ENCODE data around the gene HACD1. TPM values are rescaled to one million over a fixed set of nuclear protein-coding genes. Genes with fewer than 3 reads are reported as not detected.
"Not testable (repeated sequence)": the region's sequence is repeated elsewhere in the genome, so short reads cannot be mapped to it uniquely, and the experiment has no call there.

Gene HACD1
- total and polyA plus RNA-seq, 4 experiments from 2014 or later: 1.4 to 3.4 (median 2.4) TPM

DNA sequence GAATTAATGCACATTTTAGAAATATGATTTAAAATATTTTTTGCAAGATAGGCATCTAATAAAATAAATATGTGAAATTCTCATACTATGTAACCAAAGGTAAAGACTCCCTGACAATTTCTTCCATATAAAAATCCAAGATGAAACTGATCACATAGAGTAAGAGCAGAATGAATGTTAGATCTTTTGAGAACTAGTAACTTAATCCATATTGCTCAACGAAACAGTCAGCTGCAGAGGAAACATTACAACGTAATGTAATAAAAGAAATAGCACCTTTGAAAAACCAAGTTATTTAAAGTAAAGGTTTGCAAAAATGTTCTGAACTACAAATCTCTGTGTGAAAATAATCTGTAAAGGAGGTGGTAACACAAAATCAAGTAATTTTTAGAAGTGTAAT is 28.8 kb downstream of the HACD1 start:
- H3K27ac Mint-ChIP-seq: no peak overlapping the region
- no peak overlapping the region for H3K4me3 ChIP-seq (ENCODE audit: low read length in 2 of 2)
- H3K27ac ChIP-seq (ENCODE audit: low read depth, low read length): no peak overlapping the region

DNA sequence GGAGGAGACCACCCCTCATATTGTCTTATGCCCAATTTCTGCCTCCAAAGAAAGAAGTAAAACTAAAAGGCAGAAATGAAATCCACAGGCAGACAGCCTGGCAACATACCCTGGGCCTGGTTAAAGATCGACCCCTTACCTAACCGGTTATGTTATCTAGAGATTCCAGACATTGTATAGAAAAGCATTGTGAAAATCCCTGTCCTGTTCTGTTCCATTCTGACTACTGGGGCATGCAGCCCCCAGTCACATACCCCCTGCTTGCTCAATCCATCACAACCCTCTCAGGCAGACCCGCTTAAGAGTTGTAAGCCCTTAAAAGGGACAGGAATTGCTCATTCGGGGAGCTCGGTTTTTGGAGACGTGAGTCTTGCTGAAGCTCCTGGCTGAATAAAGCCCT is 29.9 kb downstream of the HACD1 start:
- CTCF ChIA-PET (ENCODE audit: partially characterized antibody); H3K36me3 Mint-ChIP-seq; POLR2A ChIA-PET (ENCODE audit: partially characterized antibody); H3K27ac Mint-ChIP-seq; H3K4me1 Mint-ChIP-seq; H3K9me3 Mint-ChIP-seq; H3K9me3 ChIP-seq (ENCODE audit: control insufficient read depth in 1 of 2, low read length in 2 of 2); H3K36me3 ChIP-seq (ENCODE audit: insufficient read depth, low read length); DNase-seq; H3K4me3 ChIP-seq (ENCODE audit: low read length in 2 of 2); H3K27me3 ChIP-seq (ENCODE audit: insufficient read depth, low read length); H3K27me3 Mint-ChIP-seq; intact Hi-C loops (cut with micrococcal nuclease); H3K4me1 ChIP-seq (ENCODE audit: insufficient read depth, low read length); H3K27ac ChIP-seq (ENCODE audit: low read depth, low read length): not testable (repeated sequence)
- peak overlapping the region in 2 of 8 donors; percentile 46 to 69 for H3K4me3 Mint-ChIP-seq

More for the DNA sequence above, 28.8 kb downstream of the HACD1 start:
- peaks cover 0 to 10% (median 3%) of the 10 kb centered on the region in 4 donors for H3K4me1 Mint-ChIP-seq
- CTCF ChIA-PET (ENCODE audit: partially characterized antibody): no interaction called here
- Histone ChIP-seq H3K4me1 (ENCODE audit: insufficient read depth, low read length) (no peaks in the 10 kb centered on the region), H3K36me3 (ENCODE audit: insufficient read depth, low read length) (no peaks in the 10 kb centered on the region), H3K27me3 (ENCODE audit: insufficient read depth, low read length) (no peaks in the 10 kb centered on the region), H3K9me3 (ENCODE audit: control insufficient read depth in 1 of 2, low read length in 2 of 2) (no peaks in the 10 kb centered on the region)
- H3K4me3 Mint-ChIP-seq: no peak overlapping the region
- no peak for DNase-seq
- no peaks in the 10 kb centered on the region for H3K36me3 Mint-ChIP-seq
- intact Hi-C loops (cut with micrococcal nuclease): no loop called here
- peaks cover 4 to 5% of the 10 kb centered on the region in 2 donors for H3K27me3 Mint-ChIP-seq
- H3K9me3 Mint-ChIP-seq: no peaks in the 10 kb centered on the region
- POLR2A ChIA-PET (ENCODE audit: partially characterized antibody): no interaction called here

- H3K27ac ChIP-seq (ENCODE audit: low read depth, low read length): no peak overlapping the region
- H3K4me1 ChIP-seq (ENCODE audit: insufficient read depth, low read length): no peaks in the 10 kb centered on the region
- no peaks in the 10 kb centered on the region for H3K36me3 ChIP-seq (ENCODE audit: insufficient read depth, low read length)
- intact Hi-C loops (cut with micrococcal nuclease): no loop called here
- Mint-ChIP-seq H3K27ac (peak overlapping the region in 2 of 7 donors; percentile 44 to 70), H3K4me1 (peaks cover 0 to 10% (median 3%) of the 10 kb centered on the region in 4 donors), H3K27me3 (peaks cover 4 to 5% of the 10 kb centered on the region in 2 donors), H3K4me3 (peak overlapping the region in 3 of 8 donors; percentile 4 to 69 (median 7)), H3K36me3 (no peaks in the 10 kb centered on the region), H3K9me3 (no peaks in the 10 kb centered on the region)
- no peak for DNase-seq
- H3K9me3 ChIP-seq (ENCODE audit: control insufficient read depth in 1 of 2, low read length in 2 of 2): no peaks in the 10 kb centered on the region
- no peaks in the 10 kb centered on the region for H3K27me3 ChIP-seq (ENCODE audit: insufficient read depth, low read length)
- CTCF ChIA-PET (ENCODE audit: partially characterized antibody): no interaction called here
- no peak overlapping the region for H3K4me3 ChIP-seq (ENCODE audit: low read length in 2 of 2)
- POLR2A ChIA-PET (ENCODE audit: partially characterized antibody): no interaction called here
Measured at GRCh38 chr10:17586821-17587234, 30.3 kb downstream of the HACD1 start.

DNA sequence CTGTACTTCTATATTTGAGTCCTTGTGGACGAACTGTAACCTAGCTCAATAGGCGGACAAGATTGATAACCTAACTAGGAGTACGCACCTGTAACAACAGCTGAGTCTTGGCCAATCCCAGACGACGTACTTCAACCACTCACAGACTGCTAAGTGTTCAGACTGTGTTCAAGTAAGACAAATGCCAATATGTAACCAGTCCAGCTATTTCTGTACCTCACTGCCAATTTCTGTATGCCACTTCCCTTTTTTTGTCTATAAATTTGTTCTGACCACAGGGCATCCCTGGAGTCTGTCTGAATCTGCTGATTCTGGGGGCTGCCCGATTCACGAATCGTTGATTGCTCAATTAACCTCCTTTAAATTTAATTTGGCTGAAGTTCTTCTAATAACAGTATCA is 32.2 kb downstream of the HACD1 start:
- CTCF ChIA-PET (ENCODE audit: partially characterized antibody): no interaction called here
- intact Hi-C loops (cut with micrococcal nuclease): no loop called here

GRCh38 chr10:17580885-17581284 is 36.3 kb downstream of the HACD1 start:
- ChIA-PET POLR2A (ENCODE audit: partially characterized antibody) (no interaction called here), CTCF (ENCODE audit: partially characterized antibody) (no interaction called here)
- H3K27ac ChIP-seq (ENCODE audit: low read depth, low read length): no peak overlapping the region
- H3K9me3 Mint-ChIP-seq: no peaks in the 10 kb centered on the region
- H3K27me3 ChIP-seq (ENCODE audit: insufficient read depth, low read length): no peaks in the 10 kb centered on the region
- no peaks in the 10 kb centered on the region for H3K36me3 Mint-ChIP-seq
- H3K4me1 Mint-ChIP-seq: peaks cover 0 to 1% (median under 1%) of the 10 kb centered on the region in 4 donors
- H3K27ac Mint-ChIP-seq: no peak overlapping the region
- no peaks in the 10 kb centered on the region for H3K9me3 ChIP-seq (ENCODE audit: control insufficient read depth in 1 of 2, low read length in 2 of 2)
- peaks cover 5 to 8% of the 10 kb centered on the region in 2 donors for H3K27me3 Mint-ChIP-seq
- DNase-seq: no peak
- intact Hi-C loops (cut with micrococcal nuclease): no loop called here
- H3K4me1 ChIP-seq (ENCODE audit: insufficient read depth, low read length): no peaks in the 10 kb centered on the region
- H3K4me3 Mint-ChIP-seq: no peak overlapping the region
- no peaks in the 10 kb centered on the region for H3K36me3 ChIP-seq (ENCODE audit: insufficient read depth, low read length)
- H3K4me3 ChIP-seq (ENCODE audit: low read length in 2 of 2): no peak overlapping the region

More for the DNA sequence above, 32.2 kb downstream of the HACD1 start:
- Mint-ChIP-seq H3K4me3 (no peak overlapping the region), H3K9me3 (no peaks in the 10 kb centered on the region), H3K27me3 (peaks cover 4 to 5% of the 10 kb centered on the region in 2 donors), H3K27ac (no peak overlapping the region), H3K36me3 (no peaks in the 10 kb centered on the region), H3K4me1 (peaks cover 0 to 10% (median 3%) of the 10 kb centered on the region in 4 donors)
- POLR2A ChIA-PET (ENCODE audit: partially characterized antibody): no interaction called here
- no peak for DNase-seq
- Histone ChIP-seq H3K4me3 (ENCODE audit: low read length in 2 of 2) (no peak overlapping the region), H3K4me1 (ENCODE audit: insufficient read depth, low read length) (no peaks in the 10 kb centered on the region), H3K36me3 (ENCODE audit: insufficient read depth, low read length) (no peaks in the 10 kb centered on the region), H3K9me3 (ENCODE audit: control insufficient read depth in 1 of 2, low read length in 2 of 2) (no peaks in the 10 kb centered on the region), H3K27ac (ENCODE audit: low read depth, low read length) (no peak overlapping the region), H3K27me3 (ENCODE audit: insufficient read depth, low read length) (no peaks in the 10 kb centered on the region)

DNA sequence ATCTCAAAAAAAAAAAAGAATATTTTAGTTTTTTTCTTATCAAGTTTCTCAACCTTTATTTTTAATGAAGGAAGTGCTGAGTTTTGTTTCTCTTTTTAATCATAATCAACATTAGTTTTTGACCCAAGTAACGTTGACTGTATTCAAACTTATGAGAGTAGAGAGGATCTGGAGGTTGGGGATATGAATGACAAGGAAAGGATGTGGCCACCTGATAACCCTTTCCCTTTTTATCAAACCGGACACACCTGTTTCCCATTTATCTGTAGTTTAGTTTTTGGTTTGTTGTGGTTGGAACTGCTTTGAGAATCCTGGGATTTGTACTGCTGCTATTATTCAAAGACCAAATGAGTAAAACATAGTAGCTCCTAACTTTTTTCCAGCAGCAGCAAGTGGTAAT is 38.6 kb downstream of the HACD1 start:
- H3K27ac Mint-ChIP-seq: no peak overlapping the region
- no peak overlapping the region for H3K4me3 ChIP-seq (ENCODE audit: low read length in 2 of 2)
- no peaks in the 10 kb centered on the region for H3K27me3 ChIP-seq (ENCODE audit: insufficient read depth, low read length)
- DNase-seq: no peak
- H3K9me3 ChIP-seq (ENCODE audit: control insufficient read depth in 1 of 2, low read length in 2 of 2): no peaks in the 10 kb centered on the region
- H3K4me1 ChIP-seq (ENCODE audit: insufficient read depth, low read length): no peaks in the 10 kb centered on the region
- peaks cover 0 to 5% (median 0%) of the 10 kb centered on the region in 8 donors for H3K9me3 Mint-ChIP-seq
- no peak overlapping the region for H3K27ac ChIP-seq (ENCODE audit: low read depth, low read length)
- ChIA-PET POLR2A (ENCODE audit: partially characterized antibody) (no interaction called here), CTCF (ENCODE audit: partially characterized antibody) (no interaction called here)
- no peaks in the 10 kb centered on the region for H3K4me1 Mint-ChIP-seq
- H3K27me3 Mint-ChIP-seq: peaks cover 2 to 5% of the 10 kb centered on the region in 2 donors
- no peaks in the 10 kb centered on the region for H3K36me3 ChIP-seq (ENCODE audit: insufficient read depth, low read length)
- intact Hi-C loops (cut with micrococcal nuclease): no loop called here
- no peak overlapping the region for H3K4me3 Mint-ChIP-seq
- no peaks in the 10 kb centered on the region for H3K36me3 Mint-ChIP-seq

GRCh38 chr10:17576768-17577167 is 40.4 kb downstream of the HACD1 start:
- Histone ChIP-seq H3K9me3 (ENCODE audit: control insufficient read depth in 1 of 2, low read length in 2 of 2) (no peaks in the 10 kb centered on the region), H3K36me3 (ENCODE audit: insufficient read depth, low read length) (no peaks in the 10 kb centered on the region), H3K4me3 (ENCODE audit: low read length in 2 of 2) (no peak overlapping the region), H3K4me1 (ENCODE audit: insufficient read depth, low read length) (no peaks in the 10 kb centered on the region), H3K27me3 (ENCODE audit: insufficient read depth, low read length) (no peaks in the 10 kb centered on the region), H3K27ac (ENCODE audit: low read depth, low read length) (no peak overlapping the region)
- no peak overlapping the region for H3K27ac Mint-ChIP-seq
- no peaks in the 10 kb centered on the region for H3K4me1 Mint-ChIP-seq
- intact Hi-C loops (cut with micrococcal nuclease): no loop called here
- POLR2A ChIA-PET (ENCODE audit: partially characterized antibody): no interaction called here
- H3K9me3 Mint-ChIP-seq: peaks cover 0 to 5% (median 0%) of the 10 kb centered on the region in 8 donors
- H3K27me3 Mint-ChIP-seq: peaks cover 2 to 5% of the 10 kb centered on the region in 2 donors
- CTCF ChIA-PET (ENCODE audit: partially characterized antibody): no interaction called here
- H3K4me3 Mint-ChIP-seq: no peak overlapping the region
- H3K36me3 Mint-ChIP-seq: no peaks in the 10 kb centered on the region
- DNase-seq: no peak

DNA sequence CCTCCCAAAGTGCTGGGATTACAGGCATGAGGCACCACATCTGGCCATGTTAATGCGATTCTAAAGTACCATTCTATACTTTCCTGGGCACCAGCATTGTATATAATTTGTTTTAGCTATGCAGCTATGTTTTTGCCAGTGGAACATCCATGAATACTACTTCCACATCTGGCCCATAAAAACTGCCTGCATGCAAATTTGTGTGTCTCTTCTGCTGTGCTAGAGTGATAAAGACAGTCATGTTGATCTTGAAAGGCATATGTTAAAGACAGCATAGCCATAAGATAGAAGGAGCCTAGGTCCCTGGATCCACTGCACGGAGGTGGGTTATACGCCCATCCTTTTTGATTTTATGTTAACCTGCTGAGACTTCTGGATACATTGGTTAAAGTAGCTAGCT is 52.3 kb downstream of the HACD1 start:
- intact Hi-C loops (cut with micrococcal nuclease): no loop called here
- Mint-ChIP-seq H3K9me3 (peaks cover 0 to 2% (median 0%) of the 10 kb centered on the region in 8 donors), H3K27me3 (no peaks in the 10 kb centered on the region), H3K4me1 (no peaks in the 10 kb centered on the region), H3K27ac (no peak overlapping the region), H3K36me3 (no peaks in the 10 kb centered on the region), H3K4me3 (no peak overlapping the region)
- H3K27me3 ChIP-seq (ENCODE audit: insufficient read depth, low read length): no peaks in the 10 kb centered on the region
- no peak for DNase-seq
- H3K9me3 ChIP-seq (ENCODE audit: control insufficient read depth in 1 of 2, low read length in 2 of 2): no peaks in the 10 kb centered on the region
- no peaks in the 10 kb centered on the region for H3K36me3 ChIP-seq (ENCODE audit: insufficient read depth, low read length)
- H3K4me1 ChIP-seq (ENCODE audit: insufficient read depth, low read length): no peaks in the 10 kb centered on the region
- POLR2A ChIA-PET (ENCODE audit: partially characterized antibody): no interaction called here
- CTCF ChIA-PET (ENCODE audit: partially characterized antibody): no interaction called here
- H3K4me3 ChIP-seq (ENCODE audit: low read length in 2 of 2): no peak overlapping the region
- no peak overlapping the region for H3K27ac ChIP-seq (ENCODE audit: low read depth, low read length)

All from CD4-positive, alpha-beta memory T cell (primary cell).